NK-92 (cell line): Measurements from ENCODE around the gene SDCCAG8.

Experiments used
- DNase-seq: peaks from one replicate; lab custom pipeline; 2025; ENCODE audit not compliant: unreplicated experiment; lab: John Stamatoyannopoulos, UW

SDCCAG8 gene

DNA sequence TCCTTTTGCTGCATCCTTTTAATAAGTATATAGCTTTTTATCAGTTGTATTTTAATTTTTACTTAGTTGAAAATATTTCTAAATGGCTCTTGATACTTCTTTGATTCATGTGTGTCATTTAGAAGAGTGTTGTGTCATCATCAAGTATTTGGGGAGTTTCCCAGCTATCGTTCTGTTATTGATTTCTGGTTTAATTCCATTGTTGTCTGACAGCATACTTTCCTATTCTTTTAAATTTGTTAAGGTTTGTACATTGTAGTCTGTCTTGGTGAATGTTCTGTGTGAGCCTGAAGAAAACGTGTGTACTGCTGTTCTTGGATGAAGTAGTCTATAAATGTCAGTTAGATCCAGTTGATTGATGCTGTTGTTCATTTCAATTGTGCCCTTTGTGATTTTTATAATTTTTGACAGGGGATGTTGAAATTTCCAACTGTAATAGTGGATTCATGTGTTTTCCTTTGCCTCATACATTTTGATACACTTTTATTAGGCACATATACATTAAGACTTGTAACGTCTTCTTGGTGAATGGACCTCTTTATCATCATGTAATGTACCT is 24.8 kb downstream of the SDCCAG8 start:
- no peak for DNase-seq

DNA sequence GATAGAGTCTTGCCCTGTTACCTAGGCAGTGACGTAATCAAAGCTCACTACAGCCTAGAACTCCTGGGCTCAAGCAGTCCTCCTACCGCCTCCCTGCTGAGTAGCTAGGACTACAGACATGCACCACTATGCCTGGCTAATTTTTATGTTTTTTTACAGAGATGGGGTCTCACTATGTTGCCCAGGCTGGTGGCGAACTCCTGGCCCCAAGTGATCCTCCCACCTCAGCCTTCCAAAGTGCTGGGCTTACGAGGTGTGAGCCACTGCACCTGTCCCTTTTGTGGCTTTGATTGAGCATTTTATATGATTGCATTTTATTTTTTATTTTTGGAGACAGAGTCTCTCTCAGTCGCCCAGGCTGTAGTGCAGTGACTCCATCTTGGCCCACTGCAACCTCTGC is 25.8 kb downstream of the SDCCAG8 start:
- DNase-seq: no peak

DNA sequence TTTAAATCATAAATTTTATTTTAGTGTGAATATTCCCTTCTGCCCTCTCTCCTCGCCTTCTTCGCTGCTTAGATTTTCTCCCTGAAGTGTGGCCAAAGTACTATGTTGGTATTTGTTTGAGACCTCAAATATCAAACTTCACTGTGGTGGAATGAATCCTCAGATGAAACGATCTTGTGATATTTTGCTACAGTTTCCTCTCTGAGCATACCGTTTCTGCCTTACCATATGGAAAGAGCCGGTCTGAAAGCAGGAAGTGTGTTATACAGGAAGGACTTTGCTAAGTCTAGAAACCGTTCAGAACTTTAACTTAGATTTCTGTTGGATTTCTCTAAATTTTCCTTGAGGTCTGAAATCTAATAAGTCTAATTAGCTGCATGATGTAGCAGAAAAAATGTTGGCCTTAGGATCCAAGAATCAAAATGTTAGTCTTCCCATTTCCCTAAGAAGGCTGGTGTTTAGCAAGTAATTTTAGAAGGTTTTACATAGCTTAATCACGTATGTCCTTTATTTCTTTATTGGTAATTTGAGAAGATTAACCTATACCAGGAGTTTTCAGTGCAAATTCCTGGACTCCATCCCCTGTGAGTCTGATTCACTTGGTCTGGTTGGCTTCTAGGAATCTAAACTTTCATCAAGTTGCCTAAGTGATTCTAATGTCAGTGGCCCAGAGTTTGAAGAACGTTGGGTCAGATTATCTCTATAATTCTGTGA is 30.7 kb downstream of the SDCCAG8 start:
- DNase-seq: no peak

DNA sequence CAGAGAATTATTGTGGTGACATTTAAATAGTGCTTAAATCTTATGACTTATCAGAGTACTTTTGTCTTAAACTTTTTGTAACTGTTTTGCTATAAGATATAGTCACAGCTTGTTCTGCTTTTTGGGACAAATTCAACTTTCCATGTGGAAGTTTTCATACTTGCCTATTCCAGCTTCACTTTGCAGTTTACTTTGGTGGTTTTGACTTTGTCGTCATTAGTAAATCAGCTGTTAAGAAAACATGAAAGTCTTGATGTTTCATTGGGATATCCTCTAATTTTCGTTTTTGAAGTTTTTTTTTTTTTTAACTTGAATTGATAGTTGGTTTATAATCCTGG is 31.3 kb downstream of the SDCCAG8 start:
- DNase-seq: no peak

DNA sequence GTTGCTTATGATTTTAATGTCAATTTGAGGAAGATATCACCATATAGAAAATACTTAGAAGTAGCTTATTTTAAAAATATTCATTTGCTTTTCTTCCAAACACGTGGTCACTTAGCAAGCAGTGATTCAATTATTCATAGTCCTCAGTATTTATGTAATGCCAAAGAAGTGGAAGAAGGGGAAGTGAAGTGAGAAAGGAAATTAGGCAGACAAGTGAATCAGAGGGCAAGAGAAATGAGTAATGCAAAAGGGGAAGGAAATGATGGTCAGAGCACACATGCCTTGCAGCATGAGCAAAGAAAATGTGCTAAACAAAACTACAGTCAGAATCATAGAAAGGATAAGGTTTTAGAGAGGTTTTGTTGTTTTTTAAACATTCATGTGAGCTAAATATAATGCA is 31.8 kb downstream of the SDCCAG8 start:
- no peak for DNase-seq

DNA sequence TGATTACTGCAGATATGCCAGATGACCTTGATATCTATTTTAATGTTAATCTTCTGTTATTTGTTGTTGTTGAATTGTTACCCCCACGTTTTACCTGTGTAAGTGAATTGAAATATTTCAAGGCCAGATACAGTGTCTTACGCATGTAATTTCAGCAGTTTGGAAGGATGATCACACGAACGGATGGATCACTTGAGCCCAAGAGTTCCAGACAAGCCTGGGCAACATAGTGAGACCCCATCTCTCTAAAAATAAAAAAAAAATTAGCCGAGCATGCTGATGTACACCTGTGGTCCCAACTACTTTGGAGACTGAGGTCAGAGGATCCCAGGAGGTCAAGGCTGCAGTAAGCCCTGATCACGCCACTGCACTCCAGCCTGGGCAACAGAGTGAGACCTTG is 32.2 kb downstream of the SDCCAG8 start:
- no peak for DNase-seq

DNA sequence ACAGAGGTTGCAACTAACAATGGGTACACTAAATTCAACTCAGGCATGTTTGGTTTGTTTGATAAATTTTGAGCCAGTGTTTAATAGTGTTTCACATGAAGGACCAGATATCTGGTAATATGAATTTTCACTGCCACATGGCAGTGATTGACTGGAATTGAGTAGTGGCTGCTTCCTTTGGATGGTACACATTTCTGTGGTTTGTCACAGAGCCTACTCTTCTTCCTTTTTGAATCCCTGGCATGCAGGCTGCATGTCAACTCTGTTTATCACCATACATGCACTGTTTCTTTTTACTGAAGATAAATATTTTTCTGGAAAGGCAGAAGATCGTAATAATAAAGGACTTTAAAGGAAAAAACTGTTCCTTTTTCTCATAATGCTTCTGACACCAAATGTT is 35.5 kb downstream of the SDCCAG8 start:
- DNase-seq: no peak

DNA sequence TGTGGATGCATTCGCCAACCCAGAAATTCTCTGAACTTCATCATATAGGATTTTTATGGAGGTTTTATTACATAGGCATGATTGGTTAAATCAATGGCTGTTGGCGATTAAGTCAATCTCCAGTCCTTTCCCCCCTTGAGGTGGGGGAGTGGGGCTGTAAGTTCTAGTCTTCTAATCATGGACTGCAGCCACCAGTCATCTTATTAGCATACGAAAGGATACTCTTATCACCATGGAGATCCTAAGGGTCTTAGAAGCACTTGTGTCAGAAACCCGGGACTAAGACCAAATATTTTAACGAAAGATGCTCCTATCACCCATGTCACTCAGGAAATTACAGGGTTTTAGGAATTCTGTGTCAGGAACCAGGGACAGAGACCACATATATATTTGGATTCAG is 36.3 kb downstream of the SDCCAG8 start:
- no peak for DNase-seq

DNA sequence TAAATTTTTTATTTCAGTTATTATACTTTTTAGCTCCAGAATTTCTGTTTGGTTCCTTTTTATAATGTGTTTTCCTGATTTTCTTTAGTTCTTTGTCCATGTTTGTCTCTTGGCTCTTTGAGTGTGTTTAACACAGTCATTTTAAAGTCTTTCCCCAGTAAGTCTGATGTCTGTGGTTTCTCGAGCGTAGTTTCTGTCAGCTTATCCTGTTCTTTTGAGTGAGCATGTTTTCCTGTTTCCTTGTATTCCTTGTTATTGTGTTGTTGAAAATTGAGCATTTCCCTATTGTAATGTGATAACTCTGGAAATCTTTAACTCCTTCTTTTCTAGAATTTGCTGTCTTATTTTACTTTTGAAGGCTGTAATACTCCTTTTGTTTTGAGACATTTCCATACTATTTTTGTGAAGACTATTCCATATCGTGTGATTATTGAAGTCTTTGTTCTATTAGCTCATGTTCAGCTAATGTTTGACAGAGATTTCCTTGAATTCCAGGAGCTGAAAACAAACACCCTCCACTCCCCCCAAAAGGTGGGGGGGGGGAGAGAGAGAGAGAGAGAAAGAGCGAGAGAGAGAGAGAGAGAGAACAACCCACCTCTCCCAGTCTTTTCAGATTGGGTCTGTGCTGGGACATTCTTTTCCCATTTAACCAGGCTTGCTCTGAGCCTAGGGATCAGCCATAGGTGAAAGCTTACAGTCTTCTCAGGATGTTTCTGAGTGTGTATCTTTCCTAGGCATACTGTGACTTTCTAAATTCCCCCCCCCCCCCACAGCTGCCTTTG is 38.3 kb downstream of the SDCCAG8 start:
- no peak for DNase-seq

DNA sequence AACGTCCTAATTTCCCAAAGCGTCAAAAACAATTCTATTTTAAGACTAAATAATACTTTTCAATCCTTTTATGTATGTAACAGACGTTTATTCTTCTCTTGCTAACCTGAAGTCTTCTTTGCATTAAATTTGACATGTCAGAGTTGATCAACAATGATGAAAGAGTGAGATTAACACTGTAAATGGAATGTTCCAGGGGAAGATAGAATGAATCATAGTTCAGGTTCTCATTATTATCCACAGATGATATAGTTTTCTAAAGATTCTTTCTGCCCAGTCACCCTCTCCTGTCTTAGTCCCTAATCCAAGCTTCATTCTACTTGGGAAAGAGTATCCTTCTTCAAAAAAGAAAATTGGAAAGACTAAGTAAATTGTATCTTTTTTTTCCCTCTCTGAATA is 38.9 kb downstream of the SDCCAG8 start:
- no peak for DNase-seq

DNA sequence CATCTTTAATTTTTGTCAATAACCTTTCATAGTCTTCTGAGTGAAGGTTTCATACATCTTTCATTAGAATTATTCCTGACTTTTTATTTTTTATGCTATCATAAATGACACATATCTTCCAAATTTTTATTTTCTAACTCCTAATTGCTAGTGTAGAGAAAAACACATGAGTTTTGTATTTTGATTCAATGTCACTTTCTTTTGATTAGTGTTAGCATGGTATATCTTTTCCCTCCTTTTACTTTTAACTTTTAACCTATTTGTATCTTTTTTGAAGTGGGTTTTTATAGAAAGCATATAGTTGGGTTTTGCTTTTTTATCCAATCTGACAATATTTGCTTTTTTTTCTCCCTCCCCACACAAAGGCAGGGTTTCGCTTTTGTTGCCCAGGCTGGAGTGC is 43.2 kb downstream of the SDCCAG8 start:
- no peak for DNase-seq

DNA sequence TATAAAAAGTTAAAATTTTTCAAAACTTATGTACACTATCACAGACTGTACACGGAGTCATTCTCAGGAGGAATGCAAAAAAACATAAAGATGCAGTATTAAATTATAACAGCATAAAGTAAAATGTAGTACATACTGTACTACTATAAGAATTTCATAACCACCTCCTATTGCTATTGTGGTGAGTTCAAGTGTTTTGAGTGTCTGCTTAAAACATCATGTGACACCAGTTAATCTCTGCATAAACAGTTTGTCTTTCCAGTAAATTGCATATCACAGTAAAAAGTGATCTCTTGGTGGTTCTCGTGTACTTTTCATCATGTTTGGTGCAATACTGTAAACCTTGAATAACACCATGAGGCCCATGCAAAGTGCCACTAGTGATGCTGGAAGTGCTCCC is 45.2 kb downstream of the SDCCAG8 start:
- no peak for DNase-seq

DNA sequence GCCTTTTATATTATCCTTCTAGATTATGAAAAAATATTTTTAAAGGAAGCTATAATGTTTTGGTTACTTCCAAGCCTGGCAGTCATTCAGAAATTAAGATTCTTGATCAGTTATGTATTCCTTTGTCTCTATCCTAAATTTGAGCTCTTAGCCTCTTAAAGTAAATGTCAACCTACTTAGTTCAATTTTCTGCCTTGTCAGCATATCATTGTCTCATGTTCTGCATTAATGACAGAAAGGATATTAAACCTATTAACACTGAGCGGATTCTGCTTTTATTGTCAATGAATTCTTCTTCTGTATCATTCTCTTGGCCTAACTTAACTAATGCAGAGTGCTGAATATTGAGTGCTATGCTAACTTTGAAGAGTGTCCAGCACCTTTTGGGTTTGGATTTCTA is 56.0 kb downstream of the SDCCAG8 start:
- no peak for DNase-seq

DNA sequence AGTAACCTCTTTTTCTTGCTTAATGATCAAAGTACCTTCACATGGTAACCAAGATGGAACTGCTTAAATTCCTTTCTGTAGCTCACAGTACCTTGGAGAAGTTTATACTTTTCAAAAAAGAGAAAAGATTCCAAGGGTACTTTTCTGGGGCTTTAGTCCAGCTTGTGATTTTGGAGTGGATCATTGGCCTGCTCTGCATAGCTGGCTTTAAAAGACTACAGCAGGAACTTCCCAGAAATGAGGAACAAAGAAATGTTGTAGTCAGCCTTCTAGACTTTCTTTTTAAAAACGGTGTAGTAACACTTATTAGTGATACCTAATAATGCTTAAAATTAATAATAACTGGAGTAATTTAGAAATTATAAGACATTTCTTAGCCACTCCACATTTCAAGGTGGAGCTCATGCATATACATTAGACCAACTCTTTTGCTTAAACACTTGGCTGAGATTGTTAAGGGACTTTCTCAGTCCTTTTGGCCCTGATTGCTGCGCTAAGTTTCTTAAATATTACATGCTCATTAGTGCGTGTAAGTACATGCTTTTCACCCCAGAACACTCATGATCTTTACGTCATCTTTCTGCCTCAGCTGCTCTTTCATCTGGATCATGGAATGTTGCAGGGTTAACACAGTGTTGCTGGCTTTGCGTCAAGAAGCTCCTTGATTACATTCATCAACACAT is 57.3 kb downstream of the SDCCAG8 start:
- DNase-seq: no peak

DNA sequence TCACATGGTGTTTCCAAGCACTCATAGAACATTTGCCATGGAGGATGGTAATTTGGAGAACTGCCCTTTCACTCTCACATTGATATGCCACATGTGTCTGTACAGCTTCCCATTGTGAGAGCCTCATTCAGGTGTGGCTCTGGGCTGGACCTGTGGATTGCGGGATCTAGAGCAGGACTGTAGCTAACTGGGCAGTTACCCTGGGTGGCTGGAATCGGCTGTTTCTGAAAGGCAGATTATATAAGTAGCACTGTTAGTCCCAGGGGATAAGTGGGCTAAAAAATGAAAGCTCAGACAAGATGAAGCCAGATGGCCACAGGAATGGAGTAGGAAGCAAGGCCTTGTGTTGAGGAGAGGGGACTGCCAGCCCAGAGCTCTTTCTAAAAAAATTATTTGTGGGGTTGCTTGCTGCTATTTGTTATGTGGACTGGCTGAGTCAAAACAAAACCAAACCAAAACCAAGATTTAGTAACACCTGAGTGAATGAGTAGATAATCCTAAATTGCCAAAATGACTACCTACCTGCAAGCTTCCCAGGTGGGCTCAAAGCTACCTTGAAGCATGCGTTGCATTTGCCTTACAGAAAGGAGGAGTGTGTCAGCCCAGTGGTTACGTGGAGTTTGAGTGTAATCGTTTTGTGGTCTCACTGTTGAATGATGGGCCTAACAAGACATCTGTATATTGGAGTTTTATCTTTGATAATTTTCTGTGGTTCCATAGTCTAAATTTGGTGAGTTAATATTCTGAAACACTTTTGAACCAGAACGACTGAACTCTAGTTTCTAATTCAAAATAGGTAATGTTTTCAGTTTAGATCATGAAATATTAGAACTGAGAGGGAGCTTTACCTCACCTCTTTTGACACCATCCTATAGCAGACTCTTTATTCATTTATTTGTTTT is 58.0 kb downstream of the SDCCAG8 start:
- DNase-seq: no peak

DNA sequence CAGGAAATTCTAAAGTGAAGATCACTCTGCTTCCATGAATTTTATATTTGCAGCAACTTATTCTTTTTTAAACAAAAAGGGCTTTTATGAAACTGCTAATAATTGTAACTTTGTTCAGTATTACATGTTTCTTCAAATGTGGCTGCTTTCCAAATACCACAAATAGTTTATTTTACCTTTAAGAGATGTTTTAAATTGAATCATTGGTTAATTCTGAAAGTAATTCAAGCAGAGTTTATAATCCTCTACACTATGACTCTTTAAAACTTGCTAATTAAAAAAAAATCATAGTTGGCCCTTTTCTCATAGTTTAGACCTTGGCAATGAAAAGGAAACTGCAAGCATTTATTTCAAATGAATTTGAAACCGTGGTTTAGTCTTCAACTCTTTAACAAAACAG is 59.6 kb downstream of the SDCCAG8 start:
- no peak for DNase-seq

DNA sequence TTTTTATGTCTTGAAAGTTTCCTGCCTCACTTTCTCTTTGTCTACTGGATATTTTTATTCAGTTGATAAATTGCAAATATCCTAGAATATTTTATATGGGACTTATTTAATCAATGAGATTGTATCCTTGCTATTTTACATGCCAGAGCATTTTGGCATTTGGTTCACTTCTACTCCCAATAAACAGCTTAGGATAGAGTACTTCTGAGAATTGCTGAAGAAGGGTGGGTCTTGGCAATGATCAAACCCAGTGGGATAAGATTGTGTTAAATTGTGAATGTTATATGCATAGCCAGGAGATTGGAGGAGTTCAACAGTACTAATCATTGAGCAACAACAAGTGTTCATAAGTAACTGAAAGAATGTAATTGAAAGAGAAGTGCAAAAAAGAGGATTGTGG is 60.1 kb downstream of the SDCCAG8 start:
- no peak for DNase-seq

DNA sequence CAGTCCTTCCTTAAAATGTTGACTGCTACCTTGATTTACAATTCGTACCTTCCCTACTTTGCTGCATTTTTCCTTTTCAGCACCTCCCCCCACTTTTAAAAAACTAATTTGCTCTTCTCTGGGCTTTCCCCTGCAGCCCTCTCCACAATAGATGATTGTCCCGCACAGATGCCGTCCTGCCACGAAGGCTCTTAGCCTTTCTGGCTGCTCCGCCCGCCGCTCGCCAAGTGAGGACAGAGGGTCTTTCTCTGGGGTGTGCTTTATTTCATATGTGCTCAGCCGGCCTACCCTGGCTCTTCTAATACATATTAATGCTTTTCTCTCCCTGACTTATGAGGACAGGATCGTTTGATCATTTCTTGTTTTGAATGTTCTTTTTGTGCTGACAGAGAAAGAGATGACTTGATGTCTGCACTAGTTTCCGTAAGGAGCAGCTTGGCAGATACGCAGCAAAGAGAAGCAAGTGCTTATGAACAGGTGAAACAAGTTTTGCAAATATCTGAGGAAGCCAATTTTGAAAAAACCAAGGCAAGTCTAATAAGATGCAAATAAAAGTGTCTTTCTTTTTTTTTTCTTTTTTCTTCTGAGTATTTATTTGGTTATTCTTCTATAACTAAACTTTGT is 60.6 kb downstream of the SDCCAG8 start:
- no peak for DNase-seq

DNA sequence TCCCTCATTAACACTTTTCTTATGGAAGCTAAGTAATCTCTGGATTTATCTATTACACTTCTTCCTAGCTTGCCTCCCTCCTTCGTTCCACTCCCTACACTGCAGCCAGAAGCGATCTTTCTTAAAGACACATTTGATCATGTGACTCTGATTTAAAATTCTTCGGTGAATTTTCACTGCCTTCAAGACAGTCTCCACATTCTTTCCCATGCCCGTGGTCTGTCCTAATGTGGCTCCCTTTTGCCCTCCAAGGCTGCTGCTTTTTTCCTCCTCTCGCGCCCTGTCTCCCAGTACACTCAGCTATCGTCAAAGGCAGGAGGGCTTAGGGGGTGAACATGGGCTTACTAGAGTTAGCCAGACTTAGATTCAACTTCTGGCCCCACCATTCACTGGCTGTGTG is 64.4 kb downstream of the SDCCAG8 start:
- no peak for DNase-seq

DNA sequence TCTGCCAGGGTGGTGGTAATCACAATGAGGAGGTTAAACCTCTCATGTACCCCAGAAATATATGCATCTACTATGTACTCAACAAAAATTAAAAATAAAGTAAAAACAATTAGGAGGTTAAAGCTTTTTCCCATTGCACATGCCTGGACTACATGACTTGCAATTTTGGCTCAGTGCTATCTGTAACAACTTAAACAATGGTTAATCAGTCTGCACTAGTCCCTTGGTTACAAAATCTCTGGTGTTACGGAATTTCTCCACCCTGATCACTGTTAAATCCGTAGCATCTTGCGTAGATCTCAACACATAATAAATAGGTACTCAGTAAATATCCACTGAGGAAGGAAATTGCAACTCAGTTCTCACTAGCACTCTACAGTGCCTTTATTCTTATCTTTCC is 66.5 kb downstream of the SDCCAG8 start:
- DNase-seq: no peak

DNA sequence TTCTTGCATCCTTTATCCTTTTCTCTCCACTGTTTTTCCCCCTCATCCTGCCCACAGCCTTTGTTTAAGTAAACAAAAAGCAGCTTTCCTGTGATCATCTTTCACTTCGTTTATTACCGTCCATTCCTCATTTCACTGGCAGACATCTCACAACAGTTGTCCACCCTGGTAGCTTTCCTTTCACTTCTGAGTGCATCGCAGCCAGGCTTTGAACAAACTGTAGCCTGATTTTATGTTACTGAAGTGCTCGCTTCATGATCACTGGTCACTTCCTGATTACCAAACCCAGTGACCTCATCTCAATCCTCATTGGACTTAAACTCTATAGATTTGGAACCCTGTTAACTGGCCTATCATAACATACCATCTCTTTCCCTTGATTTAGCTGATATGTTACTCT is 67.7 kb downstream of the SDCCAG8 start:
- no peak for DNase-seq
